Panc1 (cell line): Measurements from ENCODE around the gene MRPS35. TPM values are rescaled to one million over a fixed set of nuclear protein-coding genes. Genes with fewer than 3 reads are reported as not detected.

Experiments used
- ATAC-seq: fragments of 200-7000 bp; cut with Tn5 transposase; 2 replicates; pipeline ENCODE4 v1.9.1; 2020; ENCODE audit warnings: mild to moderate bottlenecking, moderate library complexity
- BruUV-seq: library from RNA; stranded (reverse); fragments of 400-500 nt; replicated peaks from 2 replicates; lab custom pipeline; 2021; lab: Mats Ljungman, UMichigan
- CTCF ChIA-PET: fragments of 300-600 bp; sonication (Branson Sonifier 250); formaldehyde crosslinking; loops from one replicate; lab custom pipeline; 2022; ENCODE audit warnings: antibody characterized with exemption; lab: Charles Lee
- POLR2A ChIA-PET: fragments of 300-600 bp; sonication (Branson Sonifier 250); formaldehyde crosslinking; loops from one replicate; lab custom pipeline; 2022; ENCODE audit warnings: antibody characterized with exemption; lab: Charles Lee
- DNase-seq: peaks from one replicate; pipeline ENCODE4 v3.0.0-alpha.2; 2010; ENCODE audit warnings: low read depth, low spot score
- H3K27ac ChIP-seq: 2 replicates; pipeline ENCODE4 v1.5.1; 2011; ENCODE audit warnings: mild to moderate bottlenecking, low read length, inconsistent platforms
- H3K27me3 ChIP-seq: fragments of 200-500 bp; sonication (Bioruptor generic); 2 replicates; pipeline ENCODE4 v1.6.0; 2014; ENCODE audit warnings: low read length, inconsistent platforms; ENCODE audit not compliant: control insufficient read depth, insufficient read depth
- H3K36me3 ChIP-seq: fragments of 200-500 bp; sonication (Bioruptor generic); 2 replicates; pipeline ENCODE4 v1.5.1; 2014; ENCODE audit warnings: inconsistent platforms, mild to moderate bottlenecking, low read length, moderate library complexity; ENCODE audit not compliant: control insufficient read depth, insufficient read depth
- H3K4me1 ChIP-seq: 2 replicates; pipeline ENCODE4 v1.5.1; 2011; ENCODE audit warnings: inconsistent platforms, mild to moderate bottlenecking, low read length, moderate library complexity; ENCODE audit not compliant: control insufficient read depth, insufficient read depth
- H3K4me3 ChIP-seq, 2 experiments: 2 replicates each; pipeline ENCODE4 v1.5.1; 2011 to 2012; ENCODE audit warnings: low read depth in 2 of 2, low read length in 2 of 2, mild to moderate bottlenecking in 2 of 2, inconsistent platforms in 1 of 2, moderate library complexity in 1 of 2
- H3K9me3 ChIP-seq: fragments of 200-500 bp; sonication (Bioruptor generic); 2 replicates; pipeline ENCODE4 v1.5.1; 2014; ENCODE audit warnings: low read depth, mild to moderate bottlenecking, inconsistent platforms, low read length, moderate library complexity; ENCODE audit not compliant: control insufficient read depth, insufficient read depth
- CTCF ChIP-seq: fragments of 450-650 bp; IDR thresholded peaks from 2 replicates; pipeline ENCODE4 v1.5.1; 2017; ENCODE audit warnings: mild to moderate bottlenecking
- POLR2AphosphoS5 ChIP-seq: IDR thresholded peaks from 2 replicates; pipeline ENCODE4 v1.6.1; 2012; ENCODE audit warnings: mild to moderate bottlenecking, low read depth, low read length, moderate library complexity
- REST ChIP-seq, 2 experiments: IDR thresholded peaks; 2 replicates each; pipeline ENCODE4 v1.6.1; 2011 to 2012; ENCODE audit warnings: low read depth in 2 of 2, control low read depth in 1 of 2, low read length in 1 of 2, mild to moderate bottlenecking in 1 of 2, moderate library complexity in 1 of 2; ENCODE audit not compliant: insufficient read depth in 1 of 2
- SIN3A ChIP-seq: IDR thresholded peaks from 2 replicates; pipeline ENCODE4 v1.6.1; 2012; ENCODE audit warnings: low read depth, mild to moderate bottlenecking, low read length, moderate library complexity, borderline replicate concordance; ENCODE audit not compliant: insufficient read depth
- TCF7L2 ChIP-seq: IDR thresholded peaks from 2 replicates; pipeline ENCODE4 v1.6.1; 2011; ENCODE audit warnings: mild to moderate bottlenecking, low read depth, low read length, inconsistent platforms
- in situ Hi-C: cut with HindIII; loops from 2 replicates; pipeline ENCODE4 v1.10.0; 2016; ENCODE audit warnings: low sequenced_read_pairs, low pct_unique_long_range_greater_than_20kb
- intact Hi-C: fragments of 100-400 bp; cut with micrococcal nuclease; formaldehyde crosslinking; loops from one replicate; pipeline ENCODE4 v1.10.0; 2022; ENCODE audit not compliant: unreplicated experiment
- total RNA-seq: library from RNA; stranded (reverse); gene quantifications from one replicate; pipeline ENCODE4 v1.2.1, GENCODE V29; 2021; ENCODE audit not compliant: unreplicated experiment

MRPS35 gene
- total RNA-seq, 1 experiment from 2014 or later: 63.9 TPM

- Histone ChIP-seq H3K27me3 (no peaks in the 10 kb centered on the region), H3K36me3 (peaks cover under 1% of the 10 kb centered on the region; the same call in 1 of the 2 replicates), H3K4me1 (peaks cover 18% of the 10 kb centered on the region), H3K27ac (no peak overlapping the region), H3K9me3 (no peaks in the 10 kb centered on the region), H3K4me3 (no peak overlapping the region)
- no peak for DNase-seq
- TF ChIP-seq CTCF: no peak
- no peak for TF ChIP-seq TCF7L2
- TF ChIP-seq REST (IDR thresholded peaks at IDR 0.05; ENCODE audit: insufficient read depth in 1 of 2, low read depth in 2 of 2, low read length in 1 of 2): no peak
- TF ChIP-seq POLR2AphosphoS5: no peak
- ATAC-seq: no peak
- CTCF ChIA-PET: no interaction called here
- POLR2A ChIA-PET: interaction anchor here (0.6 kb wide), 1 partner anchor 56 kb away, joined by 6 read pairs; no protein-coding TSS in a partner anchor
- intact Hi-C loops (no loop called here), in situ Hi-C loops (no loop called here)
- BruUV-seq: no TSS peak
Measured at GRCh38 chr12:27777141-27777540, 66.5 kb downstream of the MRPS35 start.

GRCh38 chr12:27778206-27778605, 67.6 kb downstream of the MRPS35 start:
- no peaks in the 10 kb centered on the region for H3K9me3 ChIP-seq
- no peak for ATAC-seq
- H3K4me3 ChIP-seq: no peak overlapping the region
- TF ChIP-seq TCF7L2 (no peak), REST (IDR thresholded peaks at IDR 0.05; ENCODE audit: insufficient read depth in 1 of 2, low read depth in 2 of 2, low read length in 1 of 2) (no peak), CTCF (no peak), POLR2AphosphoS5 (no peak), SIN3A (no peak)
- intact Hi-C loops: no loop called here
- H3K4me1 ChIP-seq: peaks cover 22% of the 10 kb centered on the region
- ChIA-PET POLR2A (interaction anchor here (0.6 kb wide), 1 partner anchor 23 kb away, joined by 6 read pairs; no protein-coding TSS in a partner anchor), CTCF (no interaction called here)
- no peaks in the 10 kb centered on the region for H3K27me3 ChIP-seq
- no peak for DNase-seq
- H3K27ac ChIP-seq: no peak overlapping the region
- in situ Hi-C loops: no loop called here
- no TSS peak for BruUV-seq
- H3K36me3 ChIP-seq: peaks cover 5% of the 10 kb centered on the region; the same call in 1 of the 2 replicates
